GM19372 (cell line): ENCODE data around the gene CEND1.
"Not testable (repeated sequence)": the region's sequence is repeated elsewhere in the genome, so short reads cannot be mapped to it uniquely, and the experiment has no call there.

Experiments used
- ATAC-seq: cut with Tn5 transposase; IDR thresholded peaks from one replicate; pipeline ENCODE4 v1.9.1; 2021; ENCODE audit warnings: mild to moderate bottlenecking, low read depth, moderate library complexity; ENCODE audit not compliant: unreplicated experiment

Gene CEND1

DNA sequence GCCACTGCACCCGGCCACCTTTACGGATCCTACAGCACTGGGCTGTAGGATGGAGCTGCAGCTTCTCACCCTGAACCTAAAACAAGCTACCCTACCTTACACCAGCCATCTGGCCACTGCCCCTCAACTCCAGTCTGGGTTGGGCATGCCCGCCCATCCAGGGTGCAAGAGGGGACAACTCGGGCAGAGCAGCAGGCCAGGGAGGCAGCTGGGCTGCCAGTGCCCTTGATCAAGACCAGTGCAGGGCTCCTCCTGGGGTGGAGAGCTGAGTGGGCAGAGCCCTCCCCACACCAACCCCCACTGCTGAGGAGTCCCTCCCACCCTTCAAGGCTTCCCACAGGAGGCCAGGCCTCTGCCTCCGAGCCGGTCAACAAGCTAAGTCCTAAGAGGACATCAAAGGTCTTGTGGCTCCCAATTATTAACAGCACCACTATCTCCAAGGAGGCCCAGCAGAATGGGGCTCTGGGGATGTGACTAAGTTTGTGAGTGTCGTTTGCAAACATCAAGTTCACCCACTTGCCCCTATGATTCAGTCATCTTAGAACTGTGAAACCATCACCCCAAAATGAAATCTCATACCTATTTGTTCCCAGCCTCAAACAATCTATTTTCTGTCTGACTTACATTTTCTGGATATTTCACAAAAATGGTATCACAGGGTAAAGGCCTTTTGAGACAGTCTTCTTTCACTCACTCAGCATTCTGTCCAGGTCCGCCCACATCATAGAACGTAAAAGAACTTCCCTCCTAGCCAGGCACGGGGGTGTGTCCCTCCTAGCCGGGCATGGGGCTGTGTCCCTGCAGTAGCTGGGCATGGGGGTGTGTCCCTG, 23.6 kb downstream of the CEND1 start:
- no peak for ATAC-seq

GRCh38 chr11:765802-766091, 24.1 kb downstream of the CEND1 start:
- no peak for ATAC-seq

DNA sequence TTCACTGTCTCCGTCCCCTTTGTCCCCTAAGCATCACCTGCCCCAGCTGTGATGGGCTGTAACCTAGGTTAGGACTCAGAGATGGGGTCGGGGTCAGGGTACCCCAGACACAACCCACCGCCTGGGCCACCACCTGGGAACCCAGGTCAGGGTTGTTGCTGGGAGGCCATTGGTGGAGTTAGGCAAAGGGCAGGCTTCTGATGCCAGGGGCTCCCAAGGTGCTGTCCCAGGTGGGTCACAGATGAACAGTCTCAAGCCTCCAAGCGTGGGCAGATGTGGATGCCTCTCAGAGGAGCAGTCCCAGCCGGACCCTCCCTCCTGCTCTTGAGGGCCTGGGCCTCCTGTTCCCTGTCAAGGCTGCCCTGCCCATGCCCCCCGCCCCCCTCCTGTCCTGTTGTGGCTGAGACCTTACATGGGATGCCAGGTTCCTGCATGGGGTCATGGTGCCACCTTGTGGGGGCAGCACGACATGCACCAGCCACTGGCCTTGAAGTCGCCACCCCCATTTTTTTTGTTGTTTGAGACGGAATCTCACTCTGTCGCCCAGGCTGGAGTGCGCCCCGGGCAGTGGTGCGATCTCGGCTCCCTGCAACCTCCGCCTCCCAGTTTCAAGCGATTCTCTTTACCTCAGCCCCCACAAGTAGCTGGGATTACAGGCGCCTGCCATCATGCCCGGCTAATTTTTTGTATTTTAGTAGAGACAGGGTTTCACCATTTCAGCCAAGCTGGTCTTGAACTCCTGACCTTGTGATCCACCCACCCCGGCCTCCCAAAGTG, 24.7 kb downstream of the CEND1 start:
- no peak for ATAC-seq

GRCh38 chr11:764322-765024, 25.4 kb downstream of the CEND1 start:
- no peak for ATAC-seq

DNA sequence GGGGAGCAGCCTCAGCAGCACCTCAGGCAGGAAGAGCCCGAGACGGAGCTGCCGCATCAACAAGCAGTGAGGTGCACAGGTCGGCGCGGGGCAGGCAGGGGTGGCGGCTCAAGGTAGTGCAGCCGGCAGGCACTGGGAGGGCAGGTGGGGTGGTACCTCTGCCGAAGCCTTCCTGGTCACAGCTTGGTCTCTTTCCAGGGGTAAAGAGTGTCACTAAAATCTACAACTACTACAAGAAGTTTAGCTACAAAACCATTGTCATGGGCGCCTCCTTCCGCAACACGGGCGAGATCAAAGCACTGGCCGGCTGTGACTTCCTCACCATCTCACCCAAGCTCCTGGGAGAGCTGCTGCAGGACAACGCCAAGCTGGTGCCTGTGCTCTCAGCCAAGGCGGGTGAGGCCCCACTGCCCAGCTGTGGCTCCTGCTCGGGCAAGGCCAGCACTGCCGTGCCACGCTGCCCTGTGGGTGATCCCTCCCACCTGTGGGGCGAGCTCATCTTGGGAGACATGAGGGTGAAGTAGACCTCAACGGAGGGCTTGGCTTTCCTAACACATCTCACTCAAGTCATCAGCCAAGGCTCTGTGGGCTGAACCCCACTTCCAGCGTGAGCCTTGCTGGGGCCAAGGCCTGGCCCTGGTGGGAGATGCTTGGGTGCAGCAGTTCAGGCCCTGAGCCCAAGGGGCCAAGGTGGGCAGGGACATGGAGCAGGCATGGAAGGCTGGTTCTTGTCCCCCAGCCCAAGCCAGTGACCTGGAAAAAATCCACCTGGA, 26.2 kb downstream of the CEND1 start:
- ATAC-seq: no peak

DNA sequence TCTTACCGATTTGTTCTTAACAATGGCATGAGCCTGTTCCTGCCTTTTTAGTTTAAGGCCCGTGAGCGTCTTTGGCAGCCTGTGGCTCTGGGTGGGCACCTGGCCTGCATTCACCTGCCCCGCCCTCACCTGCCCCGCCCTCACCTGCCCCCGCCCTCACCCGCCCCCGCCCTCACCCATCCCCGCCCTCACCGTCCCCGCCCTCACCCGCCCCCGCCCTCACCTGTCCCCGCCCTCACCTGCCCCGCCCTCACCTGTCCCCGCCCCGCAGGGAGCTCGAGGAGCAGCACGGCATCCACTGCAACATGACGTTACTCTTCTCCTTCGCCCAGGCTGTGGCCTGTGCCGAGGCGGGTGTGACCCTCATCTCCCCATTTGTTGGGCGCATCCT, 26.8 kb downstream of the CEND1 start:
- no peak for ATAC-seq

- no peak for ATAC-seq
These were observed 27.3 kb downstream of the CEND1 start for GRCh38 chr11:762421-763072.

DNA sequence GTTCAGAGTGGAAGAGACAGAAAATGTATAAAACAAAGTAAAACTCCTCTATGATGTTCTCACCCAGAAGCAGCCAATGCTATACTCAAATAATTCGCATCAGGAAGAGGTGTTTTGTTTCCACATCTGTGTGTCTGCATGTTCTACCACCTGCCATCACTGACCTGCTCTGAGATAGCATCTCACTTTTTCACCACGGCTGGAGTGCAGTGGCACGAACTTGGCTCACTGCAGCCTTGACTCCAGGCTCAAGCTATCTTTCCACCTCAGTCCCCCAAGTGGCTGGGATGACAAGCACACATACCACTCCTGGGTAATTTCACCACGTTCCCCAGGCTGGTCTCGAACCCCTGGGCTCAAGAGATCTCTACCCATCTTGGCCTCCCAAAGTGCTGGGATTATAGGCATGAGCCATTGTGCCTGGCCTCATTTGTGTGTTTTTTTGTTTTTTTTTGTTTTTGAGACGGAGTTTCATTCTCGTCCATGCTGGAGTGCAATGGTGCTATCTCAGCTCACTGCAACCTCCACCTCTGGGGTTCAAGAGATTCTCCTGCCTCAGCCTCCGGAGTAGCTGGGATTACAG, 28.3 kb downstream of the CEND1 start:
- ATAC-seq: no peak

DNA sequence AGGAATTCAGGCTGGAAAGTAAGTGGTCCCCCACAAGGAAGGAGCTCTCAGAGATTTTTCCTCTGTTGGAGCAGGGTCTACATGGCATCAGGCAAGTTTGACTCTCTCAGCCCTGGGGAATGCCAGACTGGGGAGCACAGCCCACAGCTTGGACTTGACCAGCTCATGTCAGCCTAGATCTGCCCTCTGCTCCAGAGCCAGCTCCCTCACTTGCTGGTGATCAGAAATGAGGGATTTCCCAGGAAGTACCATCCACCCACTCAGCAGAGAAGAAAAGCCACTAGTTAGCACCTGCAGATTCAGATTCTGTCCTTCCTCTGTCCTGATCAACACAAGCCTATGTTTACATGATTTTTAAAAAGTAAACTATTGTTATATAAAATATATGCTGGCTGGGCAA, 29.7 kb downstream of the CEND1 start:
- ATAC-seq: no peak

GRCh38 chr11:749731-750130, 40.2 kb downstream of the CEND1 start:
- ATAC-seq: no peak

DNA sequence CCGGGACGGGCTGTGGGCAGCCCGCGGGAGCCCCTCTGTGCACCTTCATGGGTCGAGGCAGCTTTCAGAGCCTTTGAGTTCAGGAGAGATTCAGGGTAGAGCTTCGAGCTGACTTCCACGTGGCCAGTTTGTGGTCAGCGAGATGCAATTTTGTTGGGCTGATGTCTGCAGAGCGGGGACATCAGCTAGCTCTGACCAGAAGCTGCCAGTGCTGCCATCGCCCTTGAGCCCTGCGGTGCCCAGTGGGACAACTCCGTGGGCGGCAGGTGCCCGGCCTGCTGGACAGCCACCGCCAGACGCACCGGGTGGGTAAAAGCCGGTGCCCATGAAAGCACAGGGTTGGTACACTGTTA, 41.9 kb downstream of the CEND1 start:
- no peak for ATAC-seq

DNA sequence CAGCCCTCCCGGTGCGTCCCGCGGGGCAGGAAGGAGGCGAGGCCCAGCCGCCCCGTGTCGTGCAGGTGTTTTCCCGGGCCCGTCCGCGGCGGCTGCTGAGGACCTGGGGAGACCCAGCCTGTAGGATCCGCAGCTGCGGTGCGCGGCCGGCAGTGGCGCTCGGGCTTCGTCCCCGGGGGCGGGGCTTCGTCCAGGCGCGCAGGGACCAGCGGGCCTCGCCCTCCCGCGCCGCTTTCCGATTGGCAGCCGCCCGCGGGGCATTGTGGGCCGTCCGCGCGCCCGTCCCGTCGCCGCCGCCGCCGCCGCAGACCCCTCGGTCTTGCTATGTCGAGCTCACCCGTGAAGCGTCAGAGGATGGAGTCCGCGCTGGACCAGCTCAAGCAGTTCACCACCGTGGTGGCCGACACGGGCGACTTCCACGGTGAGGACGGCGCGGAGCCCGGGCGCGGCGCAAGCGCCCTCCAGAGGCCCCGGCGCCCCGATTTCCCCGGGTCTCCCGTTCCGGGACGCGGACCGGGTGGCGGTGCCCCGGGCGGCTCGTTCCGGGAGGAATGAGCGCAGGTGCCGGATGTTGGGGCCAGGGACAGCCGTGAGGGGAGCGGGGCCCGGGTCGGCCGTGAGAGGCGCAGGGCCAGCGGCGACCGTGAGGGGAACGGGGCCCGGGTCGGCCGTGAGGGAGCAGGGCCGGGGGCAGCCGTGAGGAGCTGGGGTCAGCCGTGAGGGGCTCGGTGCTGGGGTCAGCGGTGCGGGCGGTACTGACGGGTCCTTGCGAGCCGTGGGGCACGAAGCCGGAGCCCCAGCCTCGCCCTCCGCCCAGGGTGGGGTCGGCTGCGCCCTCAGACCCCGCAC, 42.5 kb downstream of the CEND1 start, which contains the start of gene TALDO1:
TALDO1 (plus strand) TSS at position 307 of the 849 bp plus-strand sequence; CDS start at position 325, 18 bp downstream.
- peak; percentile 89 for ATAC-seq

DNA sequence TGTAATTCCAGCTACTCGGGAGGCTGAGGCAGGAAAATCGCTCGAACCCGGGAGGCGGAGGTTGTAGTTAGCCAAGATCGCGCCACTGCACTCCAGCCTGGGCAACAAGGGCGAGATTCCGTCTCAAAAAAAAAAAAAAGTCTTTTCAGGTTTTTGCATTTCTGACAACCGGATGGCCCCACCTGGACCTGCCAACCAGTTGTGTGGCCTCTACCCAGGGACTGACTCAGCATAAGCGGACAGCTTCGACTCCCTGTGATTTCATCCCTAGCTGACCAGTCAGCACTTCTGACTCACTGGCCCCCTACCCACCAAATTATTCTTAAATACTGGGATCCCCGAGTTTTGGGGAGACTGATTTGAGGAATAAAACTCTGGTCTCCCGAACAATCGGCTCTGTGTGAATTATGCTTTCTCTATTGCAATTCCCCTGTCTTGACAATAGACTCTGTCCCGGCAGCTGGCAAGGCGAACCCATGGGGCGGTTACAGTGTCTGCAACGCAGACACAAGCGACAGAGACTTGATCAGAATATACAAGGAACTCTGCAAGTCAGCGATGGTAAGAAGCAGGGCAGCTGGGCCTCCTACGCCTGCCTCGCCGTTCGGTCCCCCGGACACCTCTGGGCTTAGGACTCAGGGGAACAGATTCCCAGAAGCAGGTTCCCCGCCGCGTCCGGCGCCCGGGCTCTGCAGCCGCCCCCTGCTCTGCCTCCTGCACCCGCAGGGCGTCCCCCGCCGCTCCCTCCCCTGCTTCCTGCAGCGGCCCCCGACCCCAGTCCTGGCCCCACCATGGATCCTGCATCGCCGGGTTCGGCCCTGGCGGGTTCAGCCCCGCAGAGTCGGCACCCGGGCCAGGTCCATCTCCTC, 43.4 kb downstream of the CEND1 start:
- ATAC-seq: peak; percentile 39

- ATAC-seq: no peak
These were observed 44.5 kb downstream of the CEND1 start for GRCh38 chr11:745428-745827.

DNA sequence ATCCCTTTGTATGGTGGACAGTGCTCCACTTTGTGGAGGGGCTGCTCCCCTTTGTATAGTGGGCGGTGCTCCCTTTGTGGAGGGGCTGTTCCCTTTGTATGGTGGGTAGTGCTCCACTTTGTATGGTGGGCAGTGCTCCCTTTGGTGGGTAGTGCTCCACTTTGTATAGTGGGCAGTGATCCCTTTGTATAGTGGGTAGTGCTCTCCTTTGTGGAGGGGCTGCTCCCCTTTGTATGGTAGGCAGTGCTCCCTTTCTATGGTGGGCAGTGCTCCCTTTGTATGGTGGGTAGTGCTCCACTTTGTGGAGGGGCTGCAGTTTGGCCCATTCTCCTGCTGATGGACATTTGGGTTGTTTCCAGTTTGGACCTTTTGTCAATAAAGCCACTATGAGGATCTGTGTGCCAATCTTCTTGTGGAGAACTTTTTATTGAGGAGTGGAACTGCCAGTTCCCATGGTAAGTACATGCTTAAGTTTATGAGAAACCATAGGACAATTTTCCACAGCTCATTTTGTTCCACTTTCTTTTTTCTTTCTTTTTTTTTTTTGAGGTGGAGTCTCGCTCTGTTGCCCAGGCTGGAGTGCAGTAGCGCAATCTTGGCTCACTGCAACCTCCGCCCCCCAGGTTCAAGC, 47.2 kb downstream of the CEND1 start:
- no peak for ATAC-seq

GRCh38 chr11:742156-742546, 47.7 kb downstream of the CEND1 start:
- ATAC-seq: no peak

DNA sequence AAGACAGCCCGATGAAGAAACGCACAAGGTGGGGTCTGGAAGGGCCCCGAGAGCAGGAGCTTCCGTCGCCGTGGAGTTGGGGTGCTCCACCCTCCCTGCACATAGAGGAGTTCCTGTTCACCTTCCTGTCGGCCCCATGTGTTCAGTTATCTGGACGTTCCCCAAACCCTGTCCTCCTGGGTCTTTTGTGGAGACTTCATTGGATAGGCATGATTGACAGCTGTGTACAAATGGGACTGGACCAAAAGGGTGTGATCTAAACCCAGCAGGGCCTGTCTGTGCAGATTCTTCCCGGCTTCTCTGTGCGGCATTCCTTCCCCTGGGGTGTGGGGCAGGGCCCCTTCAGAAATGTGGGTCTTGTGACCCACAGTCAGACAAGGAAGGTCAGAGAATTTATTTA, 52.0 kb downstream of the CEND1 start:
- ATAC-seq: not testable (repeated sequence)

- no peak for ATAC-seq
These were observed 52.5 kb downstream of the CEND1 start for GRCh38 chr11:737366-737765.
